ENCODE measurements around the gene DNAJB13.

GRCh38 chr11:73916435-73916834, 34.4 kb upstream of the DNAJB13 start:
- TF ChIP-seq CTCF (IDR thresholded peaks at IDR 0.05), result no peak
- no peak for TF ChIP-seq POLR2A (IDR thresholded peaks at IDR 0.05)

Measured in right lobe of liver (tissue), 4 donors.